ENCODE data around the gene FZD10. TPM values are rescaled to one million over a fixed set of nuclear protein-coding genes. Genes with fewer than 3 reads are reported as not detected.

The FZD10 gene
- total and polyA plus RNA-seq, 2 experiments from 2014 or later, result 0.11 to 0.45 TPM

GRCh38 chr12:130170611-130171010, 8.3 kb downstream of the FZD10 start (continued):
- TF ChIP-seq, protein P1, sequence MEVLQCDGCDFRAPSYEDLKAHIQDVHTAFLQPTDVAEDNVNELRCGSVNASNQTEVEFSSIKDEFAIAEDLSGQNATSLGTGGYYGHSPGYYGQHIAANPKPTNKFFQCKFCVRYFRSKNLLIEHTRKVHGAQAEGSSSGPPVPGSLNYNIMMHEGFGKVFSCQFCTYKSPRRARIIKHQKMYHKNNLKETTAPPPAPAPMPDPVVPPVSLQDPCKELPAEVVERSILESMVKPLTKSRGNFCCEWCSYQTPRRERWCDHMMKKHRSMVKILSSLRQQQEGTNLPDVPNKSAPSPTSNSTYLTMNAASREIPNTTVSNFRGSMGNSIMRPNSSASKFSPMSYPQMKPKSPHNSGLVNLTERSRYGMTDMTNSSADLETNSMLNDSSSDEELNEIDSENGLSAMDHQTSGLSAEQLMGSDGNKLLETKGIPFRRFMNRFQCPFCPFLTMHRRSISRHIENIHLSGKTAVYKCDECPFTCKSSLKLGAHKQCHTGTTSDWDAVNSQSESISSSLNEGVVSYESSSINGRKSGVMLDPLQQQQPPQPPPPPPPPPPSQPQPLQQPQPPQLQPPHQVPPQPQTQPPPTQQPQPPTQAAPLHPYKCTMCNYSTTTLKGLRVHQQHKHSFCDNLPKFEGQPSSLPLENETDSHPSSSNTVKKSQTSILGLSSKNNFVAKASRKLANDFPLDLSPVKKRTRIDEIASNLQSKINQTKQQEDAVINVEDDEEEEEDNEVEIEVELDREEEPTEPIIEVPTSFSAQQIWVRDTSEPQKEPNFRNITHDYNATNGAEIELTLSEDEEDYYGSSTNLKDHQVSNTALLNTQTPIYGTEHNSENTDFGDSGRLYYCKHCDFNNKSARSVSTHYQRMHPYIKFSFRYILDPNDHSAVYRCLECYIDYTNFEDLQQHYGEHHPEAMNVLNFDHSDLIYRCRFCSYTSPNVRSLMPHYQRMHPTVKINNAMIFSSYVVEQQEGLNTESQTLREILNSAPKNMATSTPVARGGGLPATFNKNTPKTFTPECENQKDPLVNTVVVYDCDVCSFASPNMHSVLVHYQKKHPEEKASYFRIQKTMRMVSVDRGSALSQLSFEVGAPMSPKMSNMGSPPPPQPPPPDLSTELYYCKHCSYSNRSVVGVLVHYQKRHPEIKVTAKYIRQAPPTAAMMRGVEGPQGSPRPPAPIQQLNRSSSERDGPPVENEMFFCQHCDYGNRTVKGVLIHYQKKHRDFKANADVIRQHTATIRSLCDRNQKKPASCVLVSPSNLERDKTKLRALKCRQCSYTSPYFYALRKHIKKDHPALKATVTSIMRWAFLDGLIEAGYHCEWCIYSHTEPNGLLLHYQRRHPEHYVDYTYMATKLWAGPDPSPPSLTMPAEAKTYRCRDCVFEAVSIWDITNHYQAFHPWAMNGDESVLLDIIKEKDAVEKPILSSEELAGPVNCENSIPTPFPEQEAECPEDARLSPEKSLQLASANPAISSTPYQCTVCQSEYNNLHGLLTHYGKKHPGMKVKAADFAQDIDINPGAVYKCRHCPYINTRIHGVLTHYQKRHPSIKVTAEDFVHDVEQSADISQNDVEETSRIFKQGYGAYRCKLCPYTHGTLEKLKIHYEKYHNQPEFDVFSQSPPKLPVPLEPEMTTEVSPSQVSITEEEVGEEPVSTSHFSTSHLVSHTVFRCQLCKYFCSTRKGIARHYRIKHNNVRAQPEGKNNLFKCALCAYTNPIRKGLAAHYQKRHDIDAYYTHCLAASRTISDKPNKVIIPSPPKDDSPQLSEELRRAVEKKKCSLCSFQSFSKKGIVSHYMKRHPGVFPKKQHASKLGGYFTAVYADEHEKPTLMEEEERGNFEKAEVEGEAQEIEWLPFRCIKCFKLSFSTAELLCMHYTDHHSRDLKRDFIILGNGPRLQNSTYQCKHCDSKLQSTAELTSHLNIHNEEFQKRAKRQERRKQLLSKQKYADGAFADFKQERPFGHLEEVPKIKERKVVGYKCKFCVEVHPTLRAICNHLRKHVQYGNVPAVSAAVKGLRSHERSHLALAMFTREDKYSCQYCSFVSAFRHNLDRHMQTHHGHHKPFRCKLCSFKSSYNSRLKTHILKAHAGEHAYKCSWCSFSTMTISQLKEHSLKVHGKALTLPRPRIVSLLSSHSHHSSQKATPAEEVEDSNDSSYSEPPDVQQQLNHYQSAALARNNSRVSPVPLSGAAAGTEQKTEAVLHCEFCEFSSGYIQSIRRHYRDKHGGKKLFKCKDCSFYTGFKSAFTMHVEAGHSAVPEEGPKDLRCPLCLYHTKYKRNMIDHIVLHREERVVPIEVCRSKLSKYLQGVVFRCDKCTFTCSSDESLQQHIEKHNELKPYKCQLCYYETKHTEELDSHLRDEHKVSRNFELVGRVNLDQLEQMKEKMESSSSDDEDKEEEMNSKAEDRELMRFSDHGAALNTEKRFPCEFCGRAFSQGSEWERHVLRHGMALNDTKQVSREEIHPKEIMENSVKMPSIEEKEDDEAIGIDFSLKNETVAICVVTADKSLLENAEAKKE (CRISPR knock-in tag; IDR thresholded peaks at IDR 0.05), result no peak
- no peak for TF ChIP-seq STAT1 (IDR thresholded peaks at IDR 0.05; ENCODE audit: unreplicated experiment)
- TF ChIP-seq NANOG (IDR thresholded peaks at IDR 0.05; ENCODE audit: borderline replicate concordance), result no peak
- no peak for TF ChIP-seq CREB1 (CRISPR knock-in tag; IDR thresholded peaks at IDR 0.05; ENCODE audit: low read depth)
- TF ChIP-seq, protein P2, sequence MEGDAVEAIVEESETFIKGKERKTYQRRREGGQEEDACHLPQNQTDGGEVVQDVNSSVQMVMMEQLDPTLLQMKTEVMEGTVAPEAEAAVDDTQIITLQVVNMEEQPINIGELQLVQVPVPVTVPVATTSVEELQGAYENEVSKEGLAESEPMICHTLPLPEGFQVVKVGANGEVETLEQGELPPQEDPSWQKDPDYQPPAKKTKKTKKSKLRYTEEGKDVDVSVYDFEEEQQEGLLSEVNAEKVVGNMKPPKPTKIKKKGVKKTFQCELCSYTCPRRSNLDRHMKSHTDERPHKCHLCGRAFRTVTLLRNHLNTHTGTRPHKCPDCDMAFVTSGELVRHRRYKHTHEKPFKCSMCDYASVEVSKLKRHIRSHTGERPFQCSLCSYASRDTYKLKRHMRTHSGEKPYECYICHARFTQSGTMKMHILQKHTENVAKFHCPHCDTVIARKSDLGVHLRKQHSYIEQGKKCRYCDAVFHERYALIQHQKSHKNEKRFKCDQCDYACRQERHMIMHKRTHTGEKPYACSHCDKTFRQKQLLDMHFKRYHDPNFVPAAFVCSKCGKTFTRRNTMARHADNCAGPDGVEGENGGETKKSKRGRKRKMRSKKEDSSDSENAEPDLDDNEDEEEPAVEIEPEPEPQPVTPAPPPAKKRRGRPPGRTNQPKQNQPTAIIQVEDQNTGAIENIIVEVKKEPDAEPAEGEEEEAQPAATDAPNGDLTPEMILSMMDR (conservative IDR thresholded peaks at IDR 0.05; ENCODE audit: low read depth in 2 of 2), result no peak
- TF ChIP-seq POLR2AphosphoS5 (IDR thresholded peaks at IDR 0.05; ENCODE audit: low read depth), result no peak

- no peak overlapping the region for H3K27ac Mint-ChIP-seq
- peaks cover 8% of the 10 kb centered on the region for H3K27me3 Mint-ChIP-seq (ENCODE audit: insufficient read depth, low read depth, poor library complexity)
- no peaks in the 10 kb centered on the region for H3K4me1 Mint-ChIP-seq
- TF ChIP-seq, protein P1 (CRISPR knock-in tag; IDR thresholded peaks at IDR 0.05), result no peak
- no peak for TF ChIP-seq POLR2AphosphoS5 (IDR thresholded peaks at IDR 0.05; ENCODE audit: low read depth)
Measured at GRCh38 chr12:130177635-130178242, 15.5 kb downstream of the FZD10 start.

More at GRCh38 chr12:130177635-130178242, 15.5 kb downstream of the FZD10 start:
- peaks cover 97% of the 10 kb centered on the region for H3K9me3 Mint-ChIP-seq
- Histone ChIP-seq H2AFZ (no peak overlapping the region), H3K27me3 (ENCODE audit: insufficient read depth) (peaks cover 14% of the 10 kb centered on the region), H3K4me3 (no peak overlapping the region), H3F3A (replicated peaks; ENCODE audit: low read depth) (no peaks in the 10 kb centered on the region), H3K79me2 (replicated peaks; ENCODE audit: insufficient read depth) (no peaks in the 10 kb centered on the region), H3K4me1 (ENCODE audit: insufficient read depth) (no peaks in the 10 kb centered on the region), H3K27ac (ENCODE audit: low read depth) (no peak overlapping the region), H3K36me3 (ENCODE audit: insufficient read depth) (no peaks in the 10 kb centered on the region), H4K20me1 (replicated peaks; ENCODE audit: insufficient read depth) (no peaks in the 10 kb centered on the region), H3K9me2 (ENCODE audit: insufficient read depth) (no peaks in the 10 kb centered on the region), H3K4me2 (no peak overlapping the region)
- H3K4me3 Mint-ChIP-seq, result no peak overlapping the region
- ATAC-seq, result no peak
- peaks cover 43% of the 10 kb centered on the region for H3K36me3 Mint-ChIP-seq (ENCODE audit: low read depth)
- no peak for DNase-seq (ENCODE audit: low spot score)

Data from GM23338 (cell line).